HepG2 (cell line): Measurements from ENCODE around the gene COL5A1. TPM values are rescaled to one million over a fixed set of nuclear protein-coding genes. Genes with fewer than 3 reads are reported as not detected.

Experiments used
- ATAC-seq: fragments of 200-7000 bp; cut with Tn5 transposase; 3 replicates; pipeline ENCODE4 v1.9.1; 2020; ENCODE audit warnings: mild to moderate bottlenecking, moderate library complexity
- BruUV-seq: library from RNA; stranded (reverse); fragments of 400-500 nt; replicated peaks from 2 replicates; lab custom pipeline; 2021; lab: Mats Ljungman, UMichigan
- CTCF ChIA-PET: fragments of 300-600 bp; formaldehyde crosslinking; extraction: SDS; loops from one replicate; lab custom pipeline; 2021; ENCODE audit warnings: low total read pairs, inconsistent platforms, low intra/inter-chr PET ratio; lab: Yijun Ruan, JAX
- POLR2A ChIA-PET: fragments of 350-600 bp; sonication (Branson Sonifier 250); formaldehyde crosslinking; loops from one replicate; lab custom pipeline; 2020; ENCODE audit warnings: antibody characterized with exemption, inconsistent platforms; lab: Yijun Ruan, JAX
- DNase-seq: peaks from one replicate; pipeline ENCODE4 v3.0.0-alpha.2; 2015; ENCODE audit warnings: low spot score
- FAIRE-seq: peaks from 3 replicates; lab custom pipeline; 2011; peaks lifted over from hg19 to GRCh38; lab: Jason Lieb, UNC
- H2AFZ ChIP-seq: one replicate; pipeline ENCODE4 v1.6.1; 2011; ENCODE audit warnings: low read length, inconsistent platforms
- H3K27ac ChIP-seq: fragments of 300-600 bp; 3 replicates; pipeline ENCODE4 v1.8.0; 2011; ENCODE audit warnings: mixed run types, mild to moderate bottlenecking, mixed read lengths, low read length, inconsistent platforms; ENCODE audit not compliant: insufficient read depth; ENCODE audit errors: extremely low read length
- H3K27me3 ChIP-seq, 2 experiments: fragments of 200-600 bp in 1 of 2; 2 replicates in 1 of 2; 3 replicates in 1 of 2; pipeline versions ENCODE4 v1.6.0 to v1.8.0; 2011; ENCODE audit warnings: low read length in 2 of 2, mild to moderate bottlenecking in 2 of 2, moderate library complexity in 2 of 2, inconsistent platforms in 1 of 2; ENCODE audit not compliant: insufficient read depth in 2 of 2, control insufficient read depth in 1 of 2
- H3K36me3 ChIP-seq, 2 experiments: fragments of 200-600 bp in 1 of 2; replicated peaks in 1 of 2; 2 replicates in 1 of 2; 3 replicates in 1 of 2; pipeline versions ENCODE4 v1.5.1 to v1.8.0; 2011; ENCODE audit warnings: low read length in 2 of 2, inconsistent platforms in 1 of 2; ENCODE audit not compliant: insufficient read depth in 2 of 2, control insufficient read depth in 1 of 2
- H3K4me1 ChIP-seq: 2 replicates; pipeline ENCODE4 v1.5.1; 2012; ENCODE audit warnings: low read length, inconsistent platforms; ENCODE audit not compliant: insufficient read depth
- H3K4me2 ChIP-seq: 2 replicates; pipeline ENCODE4 v1.6.0; 2011; ENCODE audit warnings: low read depth, low read length, inconsistent platforms
- H3K4me3 ChIP-seq, 3 experiments: fragments of 200-600 bp in 1 of 3; sonication (generic), shearing (Covaris generic) in 1 of 3; replicated peaks in 1 of 3; 2 replicates each; pipeline ENCODE4 v1.5.1; 2011 to 2016; ENCODE audit warnings: low read length in 3 of 3, inconsistent platforms in 2 of 3, low read depth in 2 of 3, mild to moderate bottlenecking in 2 of 3, control low read depth in 1 of 3, mixed read lengths in 1 of 3; ENCODE audit not compliant: insufficient read depth in 1 of 3
- H3K79me2 ChIP-seq: one replicate; pipeline ENCODE4 v1.6.1; 2011; ENCODE audit warnings: low read length, inconsistent platforms; ENCODE audit not compliant: insufficient read depth
- H3K9ac ChIP-seq: 2 replicates; pipeline ENCODE4 v1.6.0; 2011; ENCODE audit warnings: mild to moderate bottlenecking, low read depth, low read length, inconsistent platforms; ENCODE audit not compliant: insufficient read depth
- H3K9me3 ChIP-seq: 2 replicates; pipeline ENCODE4 v1.5.1; 2012; ENCODE audit warnings: mild to moderate bottlenecking, low read length
- H4K20me1 ChIP-seq: 2 replicates; pipeline ENCODE4 v1.6.0; 2011; ENCODE audit warnings: inconsistent platforms, mild to moderate bottlenecking, low read length, moderate library complexity; ENCODE audit not compliant: insufficient read depth
- ATF7 ChIP-seq, 2 experiments: fragments of 450-650 bp in 1 of 2; sonication (generic) in 1 of 2; formaldehyde crosslinking in 1 of 2; IDR thresholded peaks; 2 replicates each; pipeline versions ENCODE4 v1.4.0 to v1.6.1; 2016 to 2020; ENCODE audit warnings: antibody characterized with exemption in 1 of 2, mild to moderate bottlenecking in 1 of 2, missing genetic modification reagents in 1 of 2
- GTF3A ChIP-seq: sonication (generic); formaldehyde crosslinking; conservative IDR thresholded peaks from 2 replicates; pipeline ENCODE4 v1.4.0; 2020; ENCODE audit warnings: mild to moderate bottlenecking, missing genetic modification reagents
- NFKB2 ChIP-seq: sonication (generic); formaldehyde crosslinking; IDR thresholded peaks from 2 replicates; pipeline ENCODE4 v1.4.0; 2020; ENCODE audit warnings: missing genetic modification reagents, borderline replicate concordance
- RCOR2 ChIP-seq: IDR thresholded peaks from 2 replicates; pipeline ENCODE4 v1.6.1; 2016; ENCODE audit warnings: missing biosample characterization, missing genetic modification reagents
- REPIN1 ChIP-seq: sonication (generic); formaldehyde crosslinking; IDR thresholded peaks from 2 replicates; pipeline ENCODE4 v1.8.0; 2022; ENCODE audit warnings: missing genetic modification reagents, low read depth, mild to moderate bottlenecking, borderline replicate concordance
- SMC3 ChIP-seq: IDR thresholded peaks from 2 replicates; pipeline ENCODE4 v1.6.1; 2011; ENCODE audit warnings: low read length, improper control_type of control experiment
- SP140L ChIP-seq: sonication (generic); formaldehyde crosslinking; IDR thresholded peaks from 2 replicates; pipeline ENCODE4 v1.4.0; 2020; ENCODE audit warnings: missing genetic modification reagents, borderline replicate concordance
- TBX3 ChIP-seq: fragments of 450-650 bp; IDR thresholded peaks from 2 replicates; pipeline ENCODE4 v1.6.1; 2017; ENCODE audit warnings: antibody characterized with exemption, mild to moderate bottlenecking, inconsistent platforms, borderline replicate concordance
- ZNF382 ChIP-seq: sonication (generic); formaldehyde crosslinking; IDR thresholded peaks from 2 replicates; pipeline ENCODE4 v1.5.0; 2020; ENCODE audit warnings: missing genetic modification reagents, mild to moderate bottlenecking, borderline replicate concordance
- ZNF383 ChIP-seq: sonication (generic); formaldehyde crosslinking; IDR thresholded peaks from 2 replicates; pipeline ENCODE4 v1.4.0; 2020; ENCODE audit warnings: missing genetic modification reagents, mild to moderate bottlenecking, borderline replicate concordance
- ZNF460 ChIP-seq: sonication (generic); formaldehyde crosslinking; IDR thresholded peaks from 2 replicates; pipeline ENCODE4 v1.5.1; 2020; ENCODE audit warnings: missing genetic modification reagents, mild to moderate bottlenecking, borderline replicate concordance
- WGBS: methylation state at CpG from one replicate; pipeline ENCODE4 v1.1.6; 2017; ENCODE audit warnings: low lambda C conversion rate; 5-methylcytosine and 5-hydroxymethylcytosine counted together
- in situ Hi-C: cut with HindIII; loops from 2 replicates; pipeline ENCODE4 v1.10.0; 2017; ENCODE audit warnings: low pct_unique_long_range_greater_than_20kb; ENCODE audit not compliant: extremely low pct_ligation_motif_present
- intact Hi-C: fragments of 100-400 bp; cut with micrococcal nuclease; formaldehyde crosslinking; loops from one replicate; pipeline ENCODE4 v1.10.0; 2022; ENCODE audit not compliant: unreplicated experiment
- polyA plus RNA-seq, 8 experiments: library from polyadenylated mRNA; depleted of rRNA in 3 of 8; stranded (reverse) in 7 of 8; unstranded in 1 of 8; fragments of >200 nt; fragmentation: Illumina TruSeq in 4 of 8; extraction: Trizol in 4 of 8; gene quantifications; 2 replicates each; pipeline versions ENCODE4 v1.2.1 to v1.2.3, GENCODE V29; 2011 to 2016; ENCODE audit warnings: low read depth in 4 of 8, missing spikeins in 1 of 8, mixed read lengths in 1 of 8; ENCODE audit not compliant: insufficient read depth in 1 of 8
- total RNA-seq, 5 experiments: library from RNA; depleted of rRNA; stranded (reverse); fragments of >200 nt; fragmentation: Illumina TruSeq; extraction: Trizol; gene quantifications; 2 replicates each; pipeline ENCODE4 v1.2.3, GENCODE V29; 2016; ENCODE audit warnings: low read depth in 1 of 5
- TF ChIP-seq, protein P1 (sequence below): sonication (generic); formaldehyde crosslinking; IDR thresholded peaks from 2 replicates; pipeline ENCODE4 v1.5.1; 2020; ENCODE audit warnings: mild to moderate bottlenecking, missing genetic modification reagents
- TF ChIP-seq, protein P2 (sequence below): fragments of 450-650 bp; IDR thresholded peaks from 2 replicates; pipeline ENCODE4 v1.6.1; 2017; ENCODE audit warnings: mild to moderate bottlenecking

COL5A1 gene
- total and polyA plus RNA-seq, 2 of the 13 experiments (the other 11 are each of a cell fraction or from before 2014, with no cell fraction given): not detected

GRCh38 chr9:134684375-134684723, 42.7 kb downstream of the COL5A1 start:
- CTCF ChIA-PET: no interaction called here
- H3K27ac ChIP-seq: no peak overlapping the region
- ATAC-seq (no peak), DNase-seq (no peak), FAIRE-seq (no peak)
- no peak overlapping the region for H2AFZ ChIP-seq
- intact Hi-C loops: no loop called here
- H3K4me1 ChIP-seq: no peaks in the 10 kb centered on the region
- in situ Hi-C loops: no loop called here
- 0% methylated on average over 2 of the region's 3 CpGs for WGBS
- TF ChIP-seq, protein P1, sequence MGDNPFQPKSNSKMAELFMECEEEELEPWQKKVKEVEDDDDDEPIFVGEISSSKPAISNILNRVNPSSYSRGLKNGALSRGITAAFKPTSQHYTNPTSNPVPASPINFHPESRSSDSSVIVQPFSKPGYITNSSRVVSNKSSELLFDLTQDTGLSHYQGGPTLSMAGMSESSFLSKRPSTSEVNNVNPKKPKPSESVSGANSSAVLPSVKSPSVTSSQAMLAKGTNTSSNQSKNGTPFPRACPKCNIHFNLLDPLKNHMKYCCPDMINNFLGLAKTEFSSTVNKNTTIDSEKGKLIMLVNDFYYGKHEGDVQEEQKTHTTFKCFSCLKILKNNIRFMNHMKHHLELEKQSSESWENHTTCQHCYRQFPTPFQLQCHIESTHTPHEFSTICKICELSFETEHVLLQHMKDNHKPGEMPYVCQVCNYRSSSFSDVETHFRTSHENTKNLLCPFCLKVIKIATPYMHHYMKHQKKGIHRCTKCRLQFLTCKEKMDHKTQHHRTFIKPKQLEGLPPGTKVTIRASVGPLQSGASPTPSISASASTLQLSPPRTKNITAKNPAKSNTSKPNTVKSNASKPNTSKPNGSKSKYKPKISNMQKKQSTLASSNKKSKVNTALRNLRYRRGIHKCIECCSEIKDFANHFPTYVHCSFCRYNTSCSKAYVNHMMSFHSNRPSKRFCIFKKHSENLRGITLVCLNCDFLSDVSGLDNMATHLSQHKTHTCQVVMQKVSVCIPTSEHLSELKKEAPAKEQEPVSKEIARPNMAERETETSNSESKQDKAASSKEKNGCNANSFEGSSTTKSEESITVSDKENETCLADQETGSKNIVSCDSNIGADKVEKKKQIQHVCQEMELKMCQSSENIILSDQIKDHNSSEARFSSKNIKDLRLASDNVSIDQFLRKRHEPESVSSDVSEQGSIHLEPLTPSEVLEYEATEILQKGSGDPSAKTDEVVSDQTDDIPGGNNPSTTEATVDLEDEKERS (CRISPR knock-in tag): no peak
- no peak for TF ChIP-seq NFKB2
- TF ChIP-seq SP140L (CRISPR knock-in tag): no peak
- TF ChIP-seq ZNF383 (CRISPR knock-in tag): no peak
- TF ChIP-seq RCOR2 (CRISPR knock-in tag): no peak
- TF ChIP-seq ZNF382 (CRISPR knock-in tag): no peak
- no peak for TF ChIP-seq REPIN1
- TF ChIP-seq SMC3: no peak
- TF ChIP-seq TBX3: no peak
- TF ChIP-seq, protein P2, sequence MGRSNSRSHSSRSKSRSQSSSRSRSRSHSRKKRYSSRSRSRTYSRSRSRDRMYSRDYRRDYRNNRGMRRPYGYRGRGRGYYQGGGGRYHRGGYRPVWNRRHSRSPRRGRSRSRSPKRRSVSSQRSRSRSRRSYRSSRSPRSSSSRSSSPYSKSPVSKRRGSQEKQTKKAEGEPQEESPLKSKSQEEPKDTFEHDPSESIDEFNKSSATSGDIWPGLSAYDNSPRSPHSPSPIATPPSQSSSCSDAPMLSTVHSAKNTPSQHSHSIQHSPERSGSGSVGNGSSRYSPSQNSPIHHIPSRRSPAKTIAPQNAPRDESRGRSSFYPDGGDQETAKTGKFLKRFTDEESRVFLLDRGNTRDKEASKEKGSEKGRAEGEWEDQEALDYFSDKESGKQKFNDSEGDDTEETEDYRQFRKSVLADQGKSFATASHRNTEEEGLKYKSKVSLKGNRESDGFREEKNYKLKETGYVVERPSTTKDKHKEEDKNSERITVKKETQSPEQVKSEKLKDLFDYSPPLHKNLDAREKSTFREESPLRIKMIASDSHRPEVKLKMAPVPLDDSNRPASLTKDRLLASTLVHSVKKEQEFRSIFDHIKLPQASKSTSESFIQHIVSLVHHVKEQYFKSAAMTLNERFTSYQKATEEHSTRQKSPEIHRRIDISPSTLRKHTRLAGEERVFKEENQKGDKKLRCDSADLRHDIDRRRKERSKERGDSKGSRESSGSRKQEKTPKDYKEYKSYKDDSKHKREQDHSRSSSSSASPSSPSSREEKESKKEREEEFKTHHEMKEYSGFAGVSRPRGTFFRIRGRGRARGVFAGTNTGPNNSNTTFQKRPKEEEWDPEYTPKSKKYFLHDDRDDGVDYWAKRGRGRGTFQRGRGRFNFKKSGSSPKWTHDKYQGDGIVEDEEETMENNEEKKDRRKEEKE: no peak
- no peak for TF ChIP-seq ATF7 (IDR thresholded peaks at IDR 0.05)
- TF ChIP-seq ATF7 (CRISPR knock-in tag; IDR thresholded peaks at IDR 0.05): no peak
- no peak for TF ChIP-seq ZNF460 (CRISPR knock-in tag)
- no peak for TF ChIP-seq GTF3A
- peaks cover 10% of the 10 kb centered on the region for H3K9me3 ChIP-seq
- POLR2A ChIA-PET: no interaction called here
- BruUV-seq: no TSS peak
- no peak overlapping the region for H3K9ac ChIP-seq
- no peaks in the 10 kb centered on the region for H3K36me3 ChIP-seq
- H3K4me3 ChIP-seq: no peak overlapping the region
- H3K4me2 ChIP-seq: no peak overlapping the region
- no peaks in the 10 kb centered on the region; the same call in 1 of the 2 replicates for H4K20me1 ChIP-seq
- H3K79me2 ChIP-seq: no peaks in the 10 kb centered on the region
- H3K27me3 ChIP-seq: peaks cover 4 to 44% of the 10 kb centered on the region in 2 experiments; a peak in 4 of 5 replicates
